Type B pancreatic cell (in vitro differentiated cells): ENCODE measurements around the gene MAPK8IP2. TPM values are rescaled to one million over a fixed set of nuclear protein-coding genes. Genes with fewer than 3 reads are reported as not detected.
A peak's percentile ranks its signal among the peaks of the same experiment; 100 is the strongest.

Experiments used
- DNase-seq: peaks from one replicate; pipeline ENCODE4 v3.0.0; 2021; ENCODE audit warnings: mixed read lengths; ENCODE audit not compliant: unreplicated experiment; ENCODE audit errors: extremely low spot score
- H3K27ac Mint-ChIP-seq: 2 replicates; pipeline ENCODE4 v1.8.0; 2021; ENCODE audit warnings: mild to moderate bottlenecking, mixed read lengths
- H3K27me3 Mint-ChIP-seq: 2 replicates; pipeline ENCODE4 v1.8.0; 2021; ENCODE audit warnings: mixed read lengths
- H3K36me3 Mint-ChIP-seq: 2 replicates; pipeline ENCODE4 v1.8.0; 2021; ENCODE audit warnings: mixed read lengths
- H3K4me1 Mint-ChIP-seq: one replicate; pipeline ENCODE4 v1.8.0; 2021; ENCODE audit warnings: mixed read lengths; ENCODE audit not compliant: unreplicated experiment
- H3K4me3 Mint-ChIP-seq: 2 replicates; pipeline ENCODE4 v1.8.0; 2021; ENCODE audit warnings: mild to moderate bottlenecking, mixed read lengths
- H3K9me3 Mint-ChIP-seq: 2 replicates; pipeline ENCODE4 v1.8.0; 2021; ENCODE audit warnings: mixed read lengths
- total RNA-seq: library from RNA; stranded (reverse); gene quantifications from 2 replicates; pipeline ENCODE4 v1.2.1, GENCODE V29; 2021; ENCODE audit warnings: low replicate concordance
- TF ChIP-seq, protein P1 (sequence below): fragments of 200-600 bp; sonication (generic); conservative IDR thresholded peaks from 2 replicates; pipeline ENCODE4 v1.5.0; 2021; ENCODE audit warnings: antibody characterized with exemption, mild to moderate bottlenecking

MAPK8IP2 gene
- total RNA-seq, 1 donor from 2014 or later, result 16.5 TPM

DNA sequence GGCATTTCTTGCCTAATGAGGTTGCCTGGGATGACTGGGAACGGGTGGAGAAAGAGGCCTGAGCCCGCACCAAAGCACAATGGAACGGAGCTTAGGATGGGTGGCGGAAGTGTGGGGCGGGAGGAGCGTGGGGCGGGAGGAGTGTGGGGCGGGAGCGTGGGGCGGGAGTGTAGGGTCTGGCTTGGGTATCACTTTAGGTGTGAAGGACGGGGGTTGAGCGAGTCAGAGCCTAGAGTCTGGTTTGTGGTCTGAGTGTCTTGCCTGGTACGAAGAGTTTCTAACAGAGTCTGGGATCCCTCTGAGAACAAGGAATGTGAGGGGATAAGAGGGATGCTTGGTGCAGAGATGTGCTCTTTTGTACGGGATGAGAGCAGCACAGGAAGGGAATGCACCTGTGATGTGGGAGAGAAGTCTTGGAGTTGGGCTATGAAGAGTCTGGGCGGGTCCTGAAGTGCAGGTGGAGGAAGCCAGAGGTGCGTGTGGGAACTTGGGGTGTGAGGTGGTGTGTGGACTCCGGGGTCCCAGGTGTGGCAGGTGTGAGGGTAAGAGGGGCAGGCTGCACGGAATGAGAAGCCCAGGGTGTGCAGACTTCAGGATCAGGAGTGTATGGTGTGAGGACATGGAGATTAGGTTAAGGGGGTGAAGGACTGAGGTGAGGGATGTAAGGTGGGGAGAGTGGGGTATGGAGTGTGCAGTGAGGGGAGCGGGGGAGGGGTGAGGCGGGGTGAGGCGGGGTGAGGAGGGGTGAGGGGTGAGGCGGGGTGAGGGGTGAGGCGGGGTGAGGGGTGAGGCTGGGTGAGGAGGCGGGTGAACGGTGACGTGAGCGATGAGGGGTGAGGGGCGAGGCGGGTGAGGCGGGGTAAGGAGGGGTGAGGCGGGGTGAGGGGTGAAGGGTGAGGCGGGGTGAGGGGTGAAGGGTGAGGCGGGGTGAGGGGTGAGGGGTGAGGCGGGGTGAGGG lies 38.9 kb upstream of the MAPK8IP2 start:
- Mint-ChIP-seq H3K9me3 (no peaks in the 10 kb centered on the region), H3K36me3 (no peaks in the 10 kb centered on the region), H3K4me1 (peaks cover 12% of the 10 kb centered on the region), H3K27ac (no peak overlapping the region), H3K27me3 (peaks cover 30% of the 10 kb centered on the region), H3K4me3 (peak overlapping the region; percentile 73)
- TF ChIP-seq, protein P1, sequence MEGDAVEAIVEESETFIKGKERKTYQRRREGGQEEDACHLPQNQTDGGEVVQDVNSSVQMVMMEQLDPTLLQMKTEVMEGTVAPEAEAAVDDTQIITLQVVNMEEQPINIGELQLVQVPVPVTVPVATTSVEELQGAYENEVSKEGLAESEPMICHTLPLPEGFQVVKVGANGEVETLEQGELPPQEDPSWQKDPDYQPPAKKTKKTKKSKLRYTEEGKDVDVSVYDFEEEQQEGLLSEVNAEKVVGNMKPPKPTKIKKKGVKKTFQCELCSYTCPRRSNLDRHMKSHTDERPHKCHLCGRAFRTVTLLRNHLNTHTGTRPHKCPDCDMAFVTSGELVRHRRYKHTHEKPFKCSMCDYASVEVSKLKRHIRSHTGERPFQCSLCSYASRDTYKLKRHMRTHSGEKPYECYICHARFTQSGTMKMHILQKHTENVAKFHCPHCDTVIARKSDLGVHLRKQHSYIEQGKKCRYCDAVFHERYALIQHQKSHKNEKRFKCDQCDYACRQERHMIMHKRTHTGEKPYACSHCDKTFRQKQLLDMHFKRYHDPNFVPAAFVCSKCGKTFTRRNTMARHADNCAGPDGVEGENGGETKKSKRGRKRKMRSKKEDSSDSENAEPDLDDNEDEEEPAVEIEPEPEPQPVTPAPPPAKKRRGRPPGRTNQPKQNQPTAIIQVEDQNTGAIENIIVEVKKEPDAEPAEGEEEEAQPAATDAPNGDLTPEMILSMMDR, result no peak
- no peak for DNase-seq

DNA sequence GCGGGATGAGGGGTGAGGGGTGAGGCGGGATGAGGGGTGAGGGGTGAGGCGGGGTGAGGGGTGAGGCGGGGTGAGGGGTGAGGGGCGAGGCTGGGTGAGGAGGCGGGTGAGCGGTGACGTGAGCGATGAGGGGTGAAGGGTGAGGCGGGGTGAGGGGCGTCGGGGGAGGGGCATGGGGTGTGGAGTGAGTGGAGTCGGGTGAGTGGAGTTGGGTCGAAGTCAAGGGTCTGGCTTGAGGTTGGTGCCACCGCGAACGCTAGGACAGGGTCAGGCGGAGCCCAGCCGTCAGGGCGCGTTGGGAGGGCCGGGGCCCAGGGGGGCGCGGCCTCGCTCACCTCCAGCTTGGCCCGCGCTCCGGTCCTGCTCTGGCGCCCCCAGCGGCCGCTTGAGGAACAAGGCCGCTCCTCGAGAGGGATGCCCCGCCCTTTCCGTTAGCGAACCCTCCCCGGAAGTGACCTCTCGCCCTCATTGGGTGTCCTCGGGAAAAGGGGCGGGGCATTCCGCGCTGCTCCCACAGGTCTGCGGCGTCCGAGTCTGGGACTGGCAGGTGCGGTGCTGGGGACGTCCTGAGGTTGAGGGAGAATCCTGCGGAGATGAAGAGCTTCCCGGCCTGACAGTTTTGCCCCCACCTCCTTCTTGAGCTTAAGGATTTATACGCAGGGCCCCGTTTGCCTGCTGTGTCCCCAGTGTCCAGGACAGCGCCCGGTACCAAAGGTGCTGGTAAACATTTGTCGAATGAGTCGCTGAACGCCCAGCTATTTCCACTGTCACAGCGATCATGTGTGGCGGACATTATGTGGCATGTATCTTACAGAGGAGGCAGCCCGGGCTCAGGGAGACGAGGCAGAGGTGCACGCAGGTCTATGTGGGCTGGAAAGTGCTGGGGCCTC lies 37.8 kb upstream of the MAPK8IP2 start, which contains the start of gene SYCE3:
SYCE3 (minus strand) TSS at position 397 of the 890 bp plus-strand sequence. CDS start 6,514 bp downstream, outside the sequence.
- peaks cover 12% of the 10 kb centered on the region for H3K4me1 Mint-ChIP-seq
- H3K27ac Mint-ChIP-seq, result peak within 1 kb of the TSS; percentile 87
- no peaks in the 10 kb centered on the region for H3K36me3 Mint-ChIP-seq
- H3K27me3 Mint-ChIP-seq, result peaks cover 28% of the 10 kb centered on the region
- H3K9me3 Mint-ChIP-seq, result no peaks in the 10 kb centered on the region
- TF ChIP-seq, protein P1, result peak; percentile 99
- DNase-seq, result peak; percentile 98
- peak within 1 kb of the TSS; percentile 97 for H3K4me3 Mint-ChIP-seq

- DNase-seq, result no peak
- TF ChIP-seq, protein P1, result no peak
- H3K27ac Mint-ChIP-seq, result peak overlapping the region; percentile 87
These were observed 37.0 kb upstream of the MAPK8IP2 start for GRCh38 chr22:50563413-50564160.

DNA sequence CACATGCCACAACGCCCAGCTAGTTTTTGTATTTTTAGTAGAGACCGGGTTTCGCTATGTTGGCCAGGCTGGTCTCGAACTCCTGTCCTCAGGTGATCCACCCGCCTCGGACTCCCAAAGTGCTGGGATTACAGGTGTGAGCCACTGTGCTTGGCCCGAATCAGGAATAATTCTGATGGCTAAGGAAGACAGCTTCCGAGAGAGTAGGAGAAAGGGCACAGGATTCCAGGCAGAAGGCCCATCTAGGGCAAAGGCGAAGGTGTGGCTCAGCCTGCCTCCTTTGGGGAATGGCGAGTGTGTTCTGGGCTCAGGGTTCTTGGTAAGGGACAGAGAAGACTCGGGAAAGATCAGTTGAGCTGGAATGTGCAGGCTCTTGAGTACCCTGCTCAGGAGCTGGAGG lies 36.3 kb upstream of the MAPK8IP2 start:
- TF ChIP-seq, protein P1, result no peak
- peaks cover 17% of the 10 kb centered on the region for H3K27me3 Mint-ChIP-seq
- H3K4me3 Mint-ChIP-seq, result peak overlapping the region; percentile 44
- peaks cover 12% of the 10 kb centered on the region for H3K4me1 Mint-ChIP-seq
- H3K27ac Mint-ChIP-seq, result no peak overlapping the region
- no peaks in the 10 kb centered on the region for H3K9me3 Mint-ChIP-seq
- H3K36me3 Mint-ChIP-seq, result peaks cover under 1% of the 10 kb centered on the region
- no peak for DNase-seq

More at GRCh38 chr22:50563413-50564160, 37.0 kb upstream of the MAPK8IP2 start:
- peak overlapping the region; percentile 97 for H3K4me3 Mint-ChIP-seq
- H3K4me1 Mint-ChIP-seq, result peaks cover 12% of the 10 kb centered on the region
- no peaks in the 10 kb centered on the region for H3K9me3 Mint-ChIP-seq
- peaks cover 24% of the 10 kb centered on the region for H3K27me3 Mint-ChIP-seq
- H3K36me3 Mint-ChIP-seq, result no peaks in the 10 kb centered on the region
